Panc1 (cell line): ENCODE measurements around the gene QRICH2. TPM values are rescaled to one million over a fixed set of nuclear protein-coding genes. Genes with fewer than 3 reads are reported as not detected.

ENCODE experiments used
- ATAC-seq: fragments of 200-7000 bp; cut with Tn5 transposase; 2 replicates; pipeline ENCODE4 v1.9.1; 2020; ENCODE audit warnings: mild to moderate bottlenecking, moderate library complexity
- BruUV-seq: library from RNA; stranded (reverse); fragments of 400-500 nt; replicated peaks from 2 replicates; lab custom pipeline; 2021; lab: Mats Ljungman, UMichigan
- CTCF ChIA-PET: fragments of 300-600 bp; sonication (Branson Sonifier 250); formaldehyde crosslinking; loops from one replicate; lab custom pipeline; 2022; ENCODE audit warnings: antibody characterized with exemption; lab: Charles Lee
- POLR2A ChIA-PET: fragments of 300-600 bp; sonication (Branson Sonifier 250); formaldehyde crosslinking; loops from one replicate; lab custom pipeline; 2022; ENCODE audit warnings: antibody characterized with exemption; lab: Charles Lee
- DNase-seq: peaks from one replicate; pipeline ENCODE4 v3.0.0-alpha.2; 2010; ENCODE audit warnings: low read depth, low spot score
- H3K27ac ChIP-seq: 2 replicates; pipeline ENCODE4 v1.5.1; 2011; ENCODE audit warnings: mild to moderate bottlenecking, low read length, inconsistent platforms
- H3K27me3 ChIP-seq: fragments of 200-500 bp; sonication (Bioruptor generic); 2 replicates; pipeline ENCODE4 v1.6.0; 2014; ENCODE audit warnings: low read length, inconsistent platforms; ENCODE audit not compliant: control insufficient read depth, insufficient read depth
- H3K36me3 ChIP-seq: fragments of 200-500 bp; sonication (Bioruptor generic); 2 replicates; pipeline ENCODE4 v1.5.1; 2014; ENCODE audit warnings: inconsistent platforms, mild to moderate bottlenecking, low read length, moderate library complexity; ENCODE audit not compliant: control insufficient read depth, insufficient read depth
- H3K4me1 ChIP-seq: 2 replicates; pipeline ENCODE4 v1.5.1; 2011; ENCODE audit warnings: inconsistent platforms, mild to moderate bottlenecking, low read length, moderate library complexity; ENCODE audit not compliant: control insufficient read depth, insufficient read depth
- H3K4me3 ChIP-seq, 2 experiments: 2 replicates each; pipeline ENCODE4 v1.5.1; 2011 to 2012; ENCODE audit warnings: low read depth in 2 of 2, low read length in 2 of 2, mild to moderate bottlenecking in 2 of 2, inconsistent platforms in 1 of 2, moderate library complexity in 1 of 2
- H3K9me3 ChIP-seq: fragments of 200-500 bp; sonication (Bioruptor generic); 2 replicates; pipeline ENCODE4 v1.5.1; 2014; ENCODE audit warnings: low read depth, mild to moderate bottlenecking, inconsistent platforms, low read length, moderate library complexity; ENCODE audit not compliant: control insufficient read depth, insufficient read depth
- POLR2AphosphoS5 ChIP-seq: IDR thresholded peaks from 2 replicates; pipeline ENCODE4 v1.6.1; 2012; ENCODE audit warnings: mild to moderate bottlenecking, low read depth, low read length, moderate library complexity
- REST ChIP-seq, 2 experiments: IDR thresholded peaks; 2 replicates each; pipeline ENCODE4 v1.6.1; 2011 to 2012; ENCODE audit warnings: low read depth in 2 of 2, control low read depth in 1 of 2, low read length in 1 of 2, mild to moderate bottlenecking in 1 of 2, moderate library complexity in 1 of 2; ENCODE audit not compliant: insufficient read depth in 1 of 2
- SIN3A ChIP-seq: IDR thresholded peaks from 2 replicates; pipeline ENCODE4 v1.6.1; 2012; ENCODE audit warnings: low read depth, mild to moderate bottlenecking, low read length, moderate library complexity, borderline replicate concordance; ENCODE audit not compliant: insufficient read depth
- TCF7L2 ChIP-seq: IDR thresholded peaks from 2 replicates; pipeline ENCODE4 v1.6.1; 2011; ENCODE audit warnings: mild to moderate bottlenecking, low read depth, low read length, inconsistent platforms
- in situ Hi-C: cut with HindIII; loops from 2 replicates; pipeline ENCODE4 v1.10.0; 2016; ENCODE audit warnings: low sequenced_read_pairs, low pct_unique_long_range_greater_than_20kb
- intact Hi-C: fragments of 100-400 bp; cut with micrococcal nuclease; formaldehyde crosslinking; loops from one replicate; pipeline ENCODE4 v1.10.0; 2022; ENCODE audit not compliant: unreplicated experiment
- total RNA-seq: library from RNA; stranded (reverse); gene quantifications from one replicate; pipeline ENCODE4 v1.2.1, GENCODE V29; 2021; ENCODE audit not compliant: unreplicated experiment
- TF ChIP-seq, protein P1 (sequence below): fragments of 450-650 bp; IDR thresholded peaks from 2 replicates; pipeline ENCODE4 v1.5.1; 2017; ENCODE audit warnings: mild to moderate bottlenecking

Gene QRICH2
- total RNA-seq, 1 experiment from 2014 or later, result 0.92 TPM

DNA sequence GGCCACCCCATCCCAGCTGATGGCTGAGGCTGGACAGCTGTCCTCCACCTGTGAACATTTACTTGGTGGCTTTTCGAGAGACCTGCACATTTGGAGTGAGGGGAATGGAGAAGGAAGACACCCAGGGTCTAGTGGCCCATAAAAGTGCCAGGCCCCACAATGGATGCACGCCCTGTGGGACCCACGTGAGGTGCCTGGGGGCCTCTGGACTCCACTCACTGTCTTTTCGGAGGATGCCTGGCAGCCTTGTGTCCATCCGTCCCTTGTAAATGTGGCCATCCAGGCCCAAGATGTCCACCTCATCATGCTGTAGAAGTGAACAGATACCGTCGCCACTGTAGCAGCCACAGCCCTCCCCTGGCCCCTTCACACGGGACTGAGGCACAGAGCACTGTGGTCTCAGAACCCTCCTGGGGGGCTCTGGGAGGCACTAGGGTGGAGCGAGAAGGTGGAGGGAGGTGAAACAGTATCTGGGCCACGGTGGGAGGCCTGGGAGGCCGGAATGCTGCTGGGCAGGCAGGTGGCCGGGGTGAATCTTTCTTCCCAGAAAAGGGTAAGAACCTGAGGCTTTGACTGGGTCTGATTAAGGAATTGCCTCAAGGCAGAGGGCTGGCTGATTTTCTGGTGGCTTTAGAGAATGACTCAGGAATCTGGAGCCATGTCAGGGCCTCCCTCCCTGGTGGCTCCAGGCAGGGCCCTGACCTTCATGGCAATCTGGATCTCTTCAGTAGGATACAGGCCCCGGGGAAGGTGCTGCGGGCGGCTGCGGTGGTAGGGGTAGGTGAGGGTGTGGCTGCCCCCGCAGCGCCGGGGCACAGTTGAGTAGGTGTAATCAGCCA, 31.4 kb downstream of the QRICH2 start:
- intact Hi-C loops, result no loop called here
- Histone ChIP-seq H3K9me3 (no peaks in the 10 kb centered on the region), H3K27me3 (no peaks in the 10 kb centered on the region), H3K27ac (no peak overlapping the region), H3K4me1 (peaks cover 13% of the 10 kb centered on the region), H3K4me3 (no peak overlapping the region), H3K36me3 (no peaks in the 10 kb centered on the region)
- in situ Hi-C loops, result no loop called here
- POLR2A ChIA-PET, result interaction anchor here (0.6 kb wide), 1 partner anchor 13 kb away, joined by 7 read pairs; no protein-coding TSS in a partner anchor
- no peak for ATAC-seq
- CTCF ChIA-PET, result no interaction called here
- DNase-seq, result no peak
- no TSS peak for BruUV-seq
- TF ChIP-seq POLR2AphosphoS5 (no peak), TCF7L2 (no peak), REST (IDR thresholded peaks at IDR 0.05; ENCODE audit: insufficient read depth in 1 of 2, low read depth in 2 of 2, low read length in 1 of 2) (no peak), SIN3A (no peak)
- TF ChIP-seq, protein P1, sequence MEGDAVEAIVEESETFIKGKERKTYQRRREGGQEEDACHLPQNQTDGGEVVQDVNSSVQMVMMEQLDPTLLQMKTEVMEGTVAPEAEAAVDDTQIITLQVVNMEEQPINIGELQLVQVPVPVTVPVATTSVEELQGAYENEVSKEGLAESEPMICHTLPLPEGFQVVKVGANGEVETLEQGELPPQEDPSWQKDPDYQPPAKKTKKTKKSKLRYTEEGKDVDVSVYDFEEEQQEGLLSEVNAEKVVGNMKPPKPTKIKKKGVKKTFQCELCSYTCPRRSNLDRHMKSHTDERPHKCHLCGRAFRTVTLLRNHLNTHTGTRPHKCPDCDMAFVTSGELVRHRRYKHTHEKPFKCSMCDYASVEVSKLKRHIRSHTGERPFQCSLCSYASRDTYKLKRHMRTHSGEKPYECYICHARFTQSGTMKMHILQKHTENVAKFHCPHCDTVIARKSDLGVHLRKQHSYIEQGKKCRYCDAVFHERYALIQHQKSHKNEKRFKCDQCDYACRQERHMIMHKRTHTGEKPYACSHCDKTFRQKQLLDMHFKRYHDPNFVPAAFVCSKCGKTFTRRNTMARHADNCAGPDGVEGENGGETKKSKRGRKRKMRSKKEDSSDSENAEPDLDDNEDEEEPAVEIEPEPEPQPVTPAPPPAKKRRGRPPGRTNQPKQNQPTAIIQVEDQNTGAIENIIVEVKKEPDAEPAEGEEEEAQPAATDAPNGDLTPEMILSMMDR, result no peak

- Histone ChIP-seq H3K4me1 (peaks cover 13% of the 10 kb centered on the region), H3K27me3 (no peaks in the 10 kb centered on the region), H3K27ac (no peak overlapping the region), H3K36me3 (no peaks in the 10 kb centered on the region), H3K9me3 (no peaks in the 10 kb centered on the region), H3K4me3 (no peak overlapping the region)
- no peak for ATAC-seq
- ChIA-PET CTCF (no interaction called here), POLR2A (interaction anchor here (0.5 to 0.6 kb wide), 2 partner anchors 14 to 166 kb away, joined by 4 to 7 read pairs; no protein-coding TSS in a partner anchor)
- in situ Hi-C loops (no loop called here), intact Hi-C loops (no loop called here)
- BruUV-seq, result no TSS peak
- TF ChIP-seq, protein P1, result no peak
- TF ChIP-seq REST (IDR thresholded peaks at IDR 0.05; ENCODE audit: insufficient read depth in 1 of 2, low read depth in 2 of 2, low read length in 1 of 2), result no peak
- TF ChIP-seq POLR2AphosphoS5, result no peak
- no peak for TF ChIP-seq SIN3A
- no peak for TF ChIP-seq TCF7L2
- DNase-seq, result no peak
These were observed 32.0 kb downstream of the QRICH2 start for GRCh38 chr17:76276069-76276431.
